HG03521 (cell line): Measurements from ENCODE around the gene SPTA1.
"Not testable (repeated sequence)": the region's sequence is repeated elsewhere in the genome, so short reads cannot be mapped to it uniquely, and the experiment has no call there.

Experiments used
- ATAC-seq: cut with Tn5 transposase; IDR thresholded peaks from one replicate; pipeline ENCODE4 v1.9.1; 2021; ENCODE audit warnings: mild to moderate bottlenecking, moderate library complexity; ENCODE audit not compliant: unreplicated experiment

Gene SPTA1

DNA sequence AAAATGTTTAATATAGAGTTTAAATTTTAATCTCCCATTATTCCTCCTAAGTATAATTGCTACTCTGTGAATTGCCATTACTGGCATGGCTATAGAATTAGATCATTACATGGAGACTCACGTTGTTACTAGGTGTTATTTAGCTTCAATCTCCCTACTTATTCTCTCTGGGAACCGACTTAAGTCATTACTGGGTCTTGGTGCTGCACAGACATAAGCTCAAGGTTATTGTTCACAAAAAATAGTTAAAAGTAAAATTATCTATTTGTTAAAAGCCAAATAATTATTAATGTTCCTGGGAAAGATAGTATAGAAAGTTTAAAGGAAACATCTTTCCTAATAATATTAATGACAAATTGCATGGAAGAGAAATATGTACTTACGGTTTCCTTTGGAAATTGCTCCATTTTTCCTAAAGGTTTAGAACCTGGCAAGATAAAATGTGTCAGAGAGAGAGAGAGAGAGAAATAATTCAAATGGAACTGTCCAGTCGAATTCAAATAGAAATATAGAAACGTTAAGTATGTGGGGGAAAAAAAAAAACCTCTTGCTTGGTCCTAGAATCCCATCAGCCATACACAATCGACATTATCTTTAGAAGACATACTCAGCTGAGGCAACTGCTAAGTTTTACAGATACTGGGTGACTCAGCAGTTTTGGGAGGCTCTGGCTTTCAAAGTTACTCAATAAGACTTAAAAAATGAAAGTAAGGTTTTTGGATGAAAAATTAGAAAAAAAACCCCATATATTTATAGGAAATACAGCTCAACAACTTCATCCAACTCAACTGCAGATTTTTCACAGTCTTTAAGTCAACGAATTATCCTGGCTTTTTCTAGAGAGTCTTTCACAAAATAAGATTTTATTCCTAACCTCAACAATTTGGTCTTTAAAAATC lies at the start of gene SPTA1:
Gene SPTA1 (minus strand): TSS at position 605 of the 899 bp plus-strand sequence. CDS start 198 bp downstream, at position 407.
- ATAC-seq: no peak

GRCh38 chr1:158735848-158736247 lies 49.3 kb upstream of the SPTA1 start:
- ATAC-seq: no peak

- ATAC-seq: no peak
Observed at GRCh38 chr1:158732524-158732923, 46.0 kb upstream of the SPTA1 start.

- ATAC-seq: no peak
Observed at GRCh38 chr1:158731707-158732106, 45.2 kb upstream of the SPTA1 start.

DNA sequence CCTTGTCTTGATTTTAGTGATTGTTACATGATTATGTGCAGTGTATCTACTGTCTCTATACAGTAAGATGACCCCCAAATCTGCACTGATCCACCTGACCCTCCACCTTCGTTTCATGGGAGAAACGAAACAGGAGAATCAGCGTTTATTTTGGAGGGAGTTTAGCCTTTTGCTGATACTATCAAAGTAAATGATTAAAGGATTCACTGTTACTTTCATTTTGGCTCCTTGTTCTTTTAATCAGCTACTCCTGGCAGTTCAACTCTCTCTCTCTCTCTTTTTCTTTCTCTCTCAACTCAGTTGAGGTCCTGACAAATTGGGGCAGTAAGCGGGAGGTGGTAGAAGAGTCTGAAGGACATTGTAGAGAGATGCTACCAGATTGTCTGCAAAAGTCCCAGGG lies 43.9 kb upstream of the SPTA1 start:
- no peak for ATAC-seq

DNA sequence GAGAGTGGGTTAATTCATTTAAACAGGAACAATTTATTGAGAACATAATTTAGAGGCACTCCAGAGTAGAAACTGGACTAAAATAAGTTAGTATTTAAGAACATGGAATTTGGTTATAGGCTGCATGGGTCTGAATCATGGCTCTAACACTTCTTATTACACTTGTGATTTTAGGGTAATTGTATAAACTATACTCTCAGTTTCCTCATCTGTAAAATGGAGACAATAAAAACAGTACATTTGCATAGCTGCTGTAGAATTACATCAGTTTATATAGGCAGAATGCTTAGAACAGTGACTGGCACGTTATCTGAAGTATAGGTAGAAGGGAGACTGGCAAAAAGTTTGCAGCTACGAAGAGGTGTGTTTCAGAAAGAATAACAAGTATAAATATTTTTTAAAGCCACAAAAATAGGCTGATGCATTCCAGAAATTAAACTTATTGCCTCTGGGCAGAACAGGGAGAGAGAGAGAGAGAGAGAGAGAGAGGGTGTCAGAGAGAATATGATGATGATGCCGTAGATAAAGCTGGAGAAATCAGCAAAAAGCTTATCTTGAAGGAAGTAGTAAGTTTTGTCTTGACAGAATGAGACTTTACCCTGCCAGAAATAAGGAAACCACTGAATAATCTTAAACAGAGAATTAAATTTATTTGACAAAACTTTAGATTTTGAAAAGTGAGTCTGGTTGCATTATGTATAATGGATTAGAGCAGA lies 42.2 kb upstream of the SPTA1 start:
- no peak for ATAC-seq

GRCh38 chr1:158724442-158724841 lies 37.9 kb upstream of the SPTA1 start:
- no peak for ATAC-seq

- no peak for ATAC-seq
Observed at GRCh38 chr1:158720620-158721019, 34.1 kb upstream of the SPTA1 start, which contains the start of gene OR6K3. Gene OR6K3 (minus strand): TSS chr1:158720720. CDS start chr1:158718115, 2,605 bp downstream.

DNA sequence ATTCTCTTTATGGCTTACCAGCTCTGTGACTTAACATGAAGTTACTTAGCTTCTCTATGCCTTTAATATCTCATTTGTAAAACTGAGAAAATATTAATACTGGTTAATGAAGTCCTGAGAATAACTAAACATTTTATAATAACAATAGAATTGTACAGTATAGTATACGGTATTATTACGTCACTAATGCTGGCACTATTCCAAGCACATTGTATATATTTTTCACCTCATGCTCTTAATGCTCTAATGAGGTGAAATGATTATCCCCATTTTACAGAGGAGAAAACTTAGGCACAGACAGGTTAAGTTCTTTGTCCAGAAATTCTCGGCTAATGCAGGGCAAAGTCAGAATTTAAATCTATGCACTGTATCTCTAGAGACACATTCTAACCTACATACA lies 33.1 kb upstream of the SPTA1 start:
- ATAC-seq: no peak

DNA sequence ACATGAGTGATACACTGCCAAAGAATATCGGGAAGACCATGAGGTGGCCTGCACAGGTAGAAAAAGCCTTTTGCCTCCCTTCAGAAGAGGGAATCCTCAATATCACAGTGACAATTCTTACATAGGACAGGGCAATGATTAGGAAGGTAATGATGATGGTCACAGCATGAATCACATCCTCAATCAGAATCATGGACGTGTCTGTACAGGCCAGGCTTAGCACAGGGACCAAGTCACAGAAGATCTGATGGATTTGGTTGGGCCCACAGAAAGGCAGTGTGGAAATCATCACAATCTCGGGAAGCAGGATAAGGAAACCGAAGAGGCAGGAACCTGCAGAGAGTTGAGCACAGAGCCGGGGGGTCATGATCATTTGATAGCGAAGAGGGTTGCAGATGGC lies 30.8 kb upstream of the SPTA1 start:
- ATAC-seq: no peak

- no peak for ATAC-seq
Observed at GRCh38 chr1:158716335-158716734, 29.8 kb upstream of the SPTA1 start.

DNA sequence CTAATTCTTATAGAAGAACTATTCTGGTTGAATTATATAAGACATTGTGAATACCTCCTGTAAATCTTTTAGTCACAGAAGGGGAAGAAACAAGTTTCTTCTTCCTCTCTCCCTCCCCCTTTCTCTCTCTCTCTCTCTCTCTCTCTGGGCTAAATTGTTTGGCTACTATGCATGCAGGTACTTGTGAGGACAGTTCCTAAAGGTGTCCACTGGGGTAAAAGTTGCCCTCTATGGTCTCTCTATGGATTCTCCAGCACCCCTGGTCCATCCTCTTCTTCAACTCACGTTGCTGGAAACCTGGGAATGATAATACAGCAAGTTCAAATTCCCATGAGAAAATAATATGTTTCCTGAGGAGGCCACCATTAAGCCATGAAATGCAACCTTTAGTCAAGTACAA lies 28.2 kb upstream of the SPTA1 start:
- ATAC-seq: no peak

DNA sequence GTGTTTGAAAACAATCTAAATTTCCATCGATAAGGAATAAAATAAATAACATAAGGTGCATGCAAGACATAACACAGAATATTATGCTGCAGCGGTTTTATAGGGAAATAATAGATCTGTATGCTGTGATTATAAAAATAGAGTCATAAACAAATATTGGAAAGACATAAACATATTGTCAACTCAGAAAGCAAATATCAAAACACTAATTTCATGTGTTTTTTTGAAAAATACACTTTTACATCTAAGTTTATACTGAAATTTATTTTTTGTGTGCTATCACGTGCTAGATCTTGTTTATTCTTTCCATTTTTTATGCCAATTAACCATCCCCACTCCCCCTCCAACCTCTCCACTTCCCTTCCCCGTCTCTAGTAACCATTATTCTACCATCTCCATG lies 24.6 kb upstream of the SPTA1 start:
- no peak for ATAC-seq

- no peak for ATAC-seq
Observed at GRCh38 chr1:158706096-158706495, 19.6 kb upstream of the SPTA1 start.

GRCh38 chr1:158700552-158700951 lies 14.0 kb upstream of the SPTA1 start, which contains the start of gene OR6K2:
Gene OR6K2 (minus strand): TSS chr1:158700652. CDS start chr1:158700652, 0 bp downstream.
- ATAC-seq: no peak

DNA sequence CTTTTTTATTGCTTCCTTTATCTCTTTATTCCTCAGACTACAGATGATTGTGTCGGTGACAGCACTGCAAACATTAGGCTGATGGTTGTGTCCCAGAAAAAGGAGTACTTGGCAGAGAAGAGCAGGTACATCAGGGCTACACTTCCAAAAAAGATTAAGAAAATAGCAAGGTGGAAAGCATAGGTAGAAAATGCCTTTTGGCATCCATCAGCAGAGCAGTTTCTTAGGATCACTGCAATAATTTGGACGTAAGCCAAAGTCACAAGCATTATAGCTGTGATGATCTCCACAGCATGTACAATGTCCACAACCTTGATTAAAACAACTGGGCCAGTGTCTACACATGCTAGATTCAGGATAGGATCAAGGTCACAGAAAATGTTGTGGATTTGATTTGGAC lies 8.1 kb upstream of the SPTA1 start:
- no peak for ATAC-seq

DNA sequence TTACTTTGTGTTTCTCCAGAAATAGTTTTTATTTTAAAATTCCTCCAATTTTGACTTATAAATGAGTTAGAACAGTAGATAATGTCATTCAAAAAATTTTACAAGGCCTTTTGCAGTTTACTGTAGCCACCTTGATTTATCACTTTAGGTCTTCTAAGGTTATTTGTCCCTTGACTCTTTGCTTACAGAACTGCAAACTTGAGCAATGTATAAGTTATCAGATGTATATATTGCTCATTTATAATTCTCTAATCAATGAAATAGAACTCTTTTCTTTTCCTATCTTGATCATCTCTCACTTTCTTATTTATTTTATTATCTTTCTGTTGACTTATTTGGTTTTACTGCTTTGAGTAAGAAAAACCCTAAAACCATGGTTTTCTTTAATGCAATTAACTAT lies 5.8 kb upstream of the SPTA1 start:
- no peak for ATAC-seq

DNA sequence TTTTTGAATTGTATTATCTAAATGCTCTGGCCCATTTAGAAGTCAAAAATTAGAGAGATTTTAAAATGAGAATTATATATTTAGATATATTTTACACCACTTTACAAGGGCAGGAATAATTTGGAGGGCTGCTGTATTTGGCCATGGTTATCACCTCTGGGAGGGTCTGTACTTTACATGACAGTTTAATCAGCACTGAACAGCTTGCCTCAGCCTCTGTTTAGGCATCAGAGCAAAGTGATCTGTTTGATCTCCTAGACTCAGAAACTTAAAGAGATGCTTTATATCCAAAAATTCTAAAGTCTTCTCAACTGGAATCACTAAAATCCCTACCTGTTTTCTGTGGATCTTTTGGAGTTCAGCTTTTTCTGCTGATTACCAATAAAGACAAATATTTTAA lies 5.4 kb upstream of the SPTA1 start:
- ATAC-seq: no peak

DNA sequence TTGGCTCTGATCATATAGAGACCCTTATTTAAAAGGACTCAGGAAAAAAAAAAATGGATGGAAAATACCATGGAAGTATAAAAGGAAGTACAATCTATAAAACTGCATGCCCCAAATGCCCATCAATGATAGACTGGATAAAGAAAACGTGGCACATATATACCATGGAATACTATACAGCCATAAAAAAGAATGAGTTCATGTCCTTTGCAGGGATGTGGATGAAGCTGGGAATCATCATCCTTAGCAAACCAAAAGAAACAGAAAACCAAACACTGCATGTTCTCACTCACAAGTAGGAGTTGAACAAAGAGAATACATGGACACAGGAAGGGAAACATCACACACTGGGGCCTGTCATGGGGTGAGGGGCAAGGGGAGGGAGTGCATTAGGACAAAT lies 4.6 kb upstream of the SPTA1 start:
- ATAC-seq: not testable (repeated sequence)

DNA sequence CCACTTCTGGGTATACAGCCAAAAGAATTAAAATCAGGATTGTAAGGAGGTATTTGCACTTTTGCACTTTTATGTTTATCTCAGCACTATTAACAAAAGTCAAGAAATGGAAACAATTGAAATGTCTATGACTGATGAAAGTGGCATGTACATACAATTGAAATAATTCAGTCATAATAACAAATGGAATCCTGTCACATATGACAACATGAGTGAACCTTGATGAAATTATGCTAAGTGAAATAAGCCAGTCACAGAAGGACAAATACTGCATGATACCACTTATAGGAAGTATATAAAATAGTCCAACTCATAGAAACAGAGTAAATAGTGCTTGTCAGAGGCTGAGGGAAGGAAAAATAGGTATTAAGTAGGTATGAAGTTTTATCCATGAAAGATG lies 3.4 kb upstream of the SPTA1 start:
- no peak for ATAC-seq

GRCh38 chr1:158689110-158689509 lies 2.6 kb upstream of the SPTA1 start:
- ATAC-seq: no peak

GRCh38 chr1:158688343-158688742 lies 1.8 kb upstream of the SPTA1 start:
- not testable (repeated sequence) for ATAC-seq
